RWPE2 (cell line): ENCODE measurements around the gene CTBP1.
A peak's percentile ranks its signal among the peaks of the same experiment; 100 is the strongest.

ENCODE experiments used
- ATAC-seq: fragments of 200-7000 bp; cut with Tn5 transposase; 3 replicates; pipeline ENCODE4 v1.9.1; 2021; ENCODE audit warnings: low read depth
- DNase-seq: peaks from one replicate; pipeline ENCODE4 v3.0.0-alpha.2; 2020; ENCODE audit warnings: low spot score
- H3K27ac ChIP-seq: fragments of 450-650 bp; 2 replicates; pipeline ENCODE4 v1.5.1; 2017; ENCODE audit warnings: mild to moderate bottlenecking; ENCODE audit not compliant: poor library complexity, severe bottlenecking
- H3K27me3 ChIP-seq: fragments of 250-450 bp; sonication (Bioruptor Pico); 2 replicates; pipeline ENCODE4 v1.5.1; 2021; ENCODE audit warnings: mild to moderate bottlenecking, moderate library complexity; ENCODE audit not compliant: insufficient read depth, poor library complexity, severe bottlenecking
- H3K36me3 ChIP-seq: fragments of 250-450 bp; sonication (Bioruptor Pico); 2 replicates; pipeline ENCODE4 v1.5.1; 2020; ENCODE audit warnings: low read depth, mild to moderate bottlenecking, moderate library complexity
- H3K4me1 ChIP-seq: fragments of 250-450 bp; sonication (Bioruptor Pico); 2 replicates; pipeline ENCODE4 v1.5.1; 2021; ENCODE audit warnings: mild to moderate bottlenecking, moderate library complexity; ENCODE audit not compliant: insufficient read depth, poor library complexity, severe bottlenecking
- H3K4me3 ChIP-seq: fragments of 250-450 bp; sonication (Bioruptor Pico); 2 replicates; pipeline ENCODE4 v1.5.1; 2021; ENCODE audit warnings: mild to moderate bottlenecking, moderate library complexity; ENCODE audit not compliant: severe bottlenecking
- H3K9me3 ChIP-seq: fragments of 250-450 bp; sonication (Bioruptor Pico); 2 replicates; pipeline ENCODE4 v1.5.1; 2021; ENCODE audit warnings: mild to moderate bottlenecking, moderate library complexity; ENCODE audit not compliant: severe bottlenecking
- CTCF ChIP-seq: fragments of 450-650 bp; IDR thresholded peaks from one replicate; pipeline ENCODE4 v1.5.1; 2017; ENCODE audit warnings: mild to moderate bottlenecking, moderate library complexity; ENCODE audit not compliant: poor library complexity, severe bottlenecking

Gene CTBP1

GRCh38 chr4:1169691-1170096 lies 79.2 kb downstream of the CTBP1 start:
- no peak for ATAC-seq

GRCh38 chr4:1169171-1169671 lies 79.7 kb downstream of the CTBP1 start:
- peak; percentile 62 for DNase-seq
- no peak for TF ChIP-seq CTCF
- ATAC-seq, result no peak
- H3K27me3 ChIP-seq, result peaks cover 37% of the 10 kb centered on the region
- no peak overlapping the region for H3K27ac ChIP-seq
- H3K9me3 ChIP-seq, result no peaks in the 10 kb centered on the region
- H3K4me1 ChIP-seq, result no peaks in the 10 kb centered on the region
- no peaks in the 10 kb centered on the region for H3K36me3 ChIP-seq
- no peak overlapping the region for H3K4me3 ChIP-seq

More at GRCh38 chr4:1169691-1170096, 79.2 kb downstream of the CTBP1 start:
- Histone ChIP-seq H3K36me3 (no peaks in the 10 kb centered on the region), H3K27me3 (peaks cover 37% of the 10 kb centered on the region), H3K9me3 (no peaks in the 10 kb centered on the region), H3K4me1 (no peaks in the 10 kb centered on the region), H3K27ac (no peak overlapping the region), H3K4me3 (no peak overlapping the region)
- peak; percentile 59 for DNase-seq
- no peak for TF ChIP-seq CTCF

- peaks cover 36% of the 10 kb centered on the region for H3K27me3 ChIP-seq
- DNase-seq, result peak; percentile 64
- no peak for TF ChIP-seq CTCF
- no peak for ATAC-seq
- H3K9me3 ChIP-seq, result no peaks in the 10 kb centered on the region
- H3K4me1 ChIP-seq, result no peaks in the 10 kb centered on the region
- no peak overlapping the region for H3K27ac ChIP-seq
- H3K36me3 ChIP-seq, result no peaks in the 10 kb centered on the region
- H3K4me3 ChIP-seq, result no peak overlapping the region
Measured at GRCh38 chr4:1168191-1169101, 80.5 kb downstream of the CTBP1 start.

- no peaks in the 10 kb centered on the region for H3K9me3 ChIP-seq
- H3K4me1 ChIP-seq, result no peaks in the 10 kb centered on the region
- TF ChIP-seq CTCF, result peak; percentile 93
- H3K27ac ChIP-seq, result no peak overlapping the region
- DNase-seq, result peak; percentile 80
- ATAC-seq, result peak; percentile 78
- H3K27me3 ChIP-seq, result peaks cover 27% of the 10 kb centered on the region
- peak overlapping the region; percentile 45 for H3K4me3 ChIP-seq
- no peaks in the 10 kb centered on the region for H3K36me3 ChIP-seq
Measured at GRCh38 chr4:1167244-1167949, 81.5 kb downstream of the CTBP1 start.
